OCI-LY1 (cell line): Measurements from ENCODE around the gene ACTN4.

ENCODE experiments used
- H2AFZ ChIP-seq: fragments of 200-600 bp; sonication (generic), shearing (Covaris generic); 2 replicates; pipeline ENCODE4 v1.6.0; 2014; ENCODE audit warnings: antibody characterized with exemption, mild to moderate bottlenecking, low read length
- H3F3A ChIP-seq: fragments of 200-600 bp; sonication (generic), shearing (Covaris generic); 2 replicates; pipeline ENCODE4 v1.6.0; 2014; ENCODE audit warnings: mild to moderate bottlenecking, antibody characterized with exemption, low read length, moderate library complexity; ENCODE audit not compliant: insufficient read depth
- H3K27ac ChIP-seq: fragments of 200-600 bp; sonication (generic); 2 replicates; pipeline ENCODE4 v1.5.1; 2014; ENCODE audit warnings: low read length, mixed run types, mild to moderate bottlenecking, low read depth; ENCODE audit not compliant: poor library complexity, severe bottlenecking
- H3K27me3 ChIP-seq: fragments of 200-600 bp; sonication (generic); 2 replicates; pipeline ENCODE4 v1.6.0; 2014; ENCODE audit warnings: antibody characterized with exemption, mild to moderate bottlenecking, low read length, moderate library complexity; ENCODE audit not compliant: insufficient read depth
- H3K36me3 ChIP-seq: fragments of 200-600 bp; sonication (generic); 2 replicates; pipeline ENCODE4 v1.6.1; 2014; ENCODE audit warnings: mild to moderate bottlenecking, antibody characterized with exemption, low read length, moderate library complexity, mixed read lengths; ENCODE audit not compliant: insufficient read depth
- H3K4me1 ChIP-seq: fragments of 200-600 bp; sonication (generic); 2 replicates; pipeline ENCODE4 v1.5.1; 2014; ENCODE audit warnings: mild to moderate bottlenecking, low read length, moderate library complexity; ENCODE audit not compliant: insufficient read depth, severe bottlenecking
- H3K4me2 ChIP-seq: fragments of 200-600 bp; sonication (generic), shearing (Covaris generic); 2 replicates; pipeline ENCODE4 v1.6.1; 2014; ENCODE audit warnings: low read length
- H3K4me3 ChIP-seq: fragments of 200-600 bp; sonication (generic); 2 replicates; pipeline ENCODE4 v1.5.1; 2014; ENCODE audit warnings: low read length, low read depth, mild to moderate bottlenecking, mixed read lengths; ENCODE audit not compliant: poor library complexity, severe bottlenecking
- H3K79me2 ChIP-seq: fragments of 200-600 bp; shearing (Covaris generic); 2 replicates; pipeline ENCODE4 v1.6.1; 2016; ENCODE audit warnings: mixed run types, low read length, mixed read lengths; ENCODE audit not compliant: insufficient read depth
- H3K9ac ChIP-seq: fragments of 200-600 bp; sonication (generic), shearing (Covaris generic); 2 replicates; pipeline ENCODE4 v1.6.1; 2014; ENCODE audit warnings: mild to moderate bottlenecking, low read length, mixed read lengths
- H3K9me2 ChIP-seq: fragments of 200-600 bp; sonication (generic), shearing (Covaris generic); 2 replicates; pipeline ENCODE4 v1.6.1; 2014; ENCODE audit warnings: low read depth, mild to moderate bottlenecking, low read length, mixed read lengths
- H3K9me3 ChIP-seq: fragments of 200-600 bp; shearing (Covaris generic); 2 replicates; pipeline ENCODE4 v1.6.1; 2014; ENCODE audit warnings: low read length, mixed read lengths
- H4K20me1 ChIP-seq: fragments of 200-600 bp; sonication (generic), shearing (Covaris generic); 2 replicates; pipeline ENCODE4 v1.6.0; 2016; ENCODE audit warnings: mild to moderate bottlenecking, low read length; ENCODE audit not compliant: insufficient read depth
- EZH2 ChIP-seq: fragments of 200-600 bp; sonication (generic), shearing (Covaris generic); IDR thresholded peaks from 2 replicates; pipeline ENCODE4 v1.8.0; 2017; ENCODE audit warnings: borderline replicate concordance, mixed run types, mild to moderate bottlenecking, antibody characterized with exemption, low read length, moderate library complexity, mixed read lengths
- TF ChIP-seq, protein P1 (sequence below): fragments of 200-600 bp; sonication (generic), shearing (Covaris generic); IDR thresholded peaks from 2 replicates; pipeline ENCODE4 v1.5.1; 2017; ENCODE audit warnings: mild to moderate bottlenecking, antibody characterized with exemption, low read length, moderate library complexity, mixed read lengths

Gene ACTN4

DNA sequence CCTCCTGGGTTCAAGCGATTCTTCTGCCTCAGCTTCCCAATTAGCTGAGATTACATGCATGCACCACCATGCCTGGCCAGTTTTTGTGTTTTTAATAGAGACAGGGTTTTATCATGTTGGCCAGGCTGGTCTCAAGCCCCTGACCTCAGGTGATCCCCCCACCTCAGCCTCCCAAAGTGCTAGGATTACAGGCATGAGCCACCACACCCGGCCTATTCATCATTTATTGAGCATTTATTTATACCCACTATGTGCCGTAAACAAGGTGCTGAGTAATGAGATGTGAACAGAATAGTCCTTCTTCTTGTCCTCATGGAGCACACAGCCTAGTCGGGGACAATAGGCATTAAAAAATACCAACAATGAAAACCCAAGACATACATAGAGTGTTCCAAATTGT, 25.6 kb downstream of the ACTN4 start:
- H3K9me3 ChIP-seq = no peaks in the 10 kb centered on the region
- no peaks in the 10 kb centered on the region for H3K9me2 ChIP-seq
- peaks cover 11% of the 10 kb centered on the region for H3K4me1 ChIP-seq
- peaks cover 35% of the 10 kb centered on the region for H3K79me2 ChIP-seq
- H3K36me3 ChIP-seq = peaks cover 9% of the 10 kb centered on the region
- no peaks in the 10 kb centered on the region for H3F3A ChIP-seq
- no peak overlapping the region for H3K27ac ChIP-seq
- no peaks in the 10 kb centered on the region for H4K20me1 ChIP-seq
- no peak overlapping the region for H3K4me3 ChIP-seq
- H3K9ac ChIP-seq = no peak overlapping the region
- H3K4me2 ChIP-seq = no peak overlapping the region
- no peaks in the 10 kb centered on the region for H3K27me3 ChIP-seq
- TF ChIP-seq, protein P1, sequence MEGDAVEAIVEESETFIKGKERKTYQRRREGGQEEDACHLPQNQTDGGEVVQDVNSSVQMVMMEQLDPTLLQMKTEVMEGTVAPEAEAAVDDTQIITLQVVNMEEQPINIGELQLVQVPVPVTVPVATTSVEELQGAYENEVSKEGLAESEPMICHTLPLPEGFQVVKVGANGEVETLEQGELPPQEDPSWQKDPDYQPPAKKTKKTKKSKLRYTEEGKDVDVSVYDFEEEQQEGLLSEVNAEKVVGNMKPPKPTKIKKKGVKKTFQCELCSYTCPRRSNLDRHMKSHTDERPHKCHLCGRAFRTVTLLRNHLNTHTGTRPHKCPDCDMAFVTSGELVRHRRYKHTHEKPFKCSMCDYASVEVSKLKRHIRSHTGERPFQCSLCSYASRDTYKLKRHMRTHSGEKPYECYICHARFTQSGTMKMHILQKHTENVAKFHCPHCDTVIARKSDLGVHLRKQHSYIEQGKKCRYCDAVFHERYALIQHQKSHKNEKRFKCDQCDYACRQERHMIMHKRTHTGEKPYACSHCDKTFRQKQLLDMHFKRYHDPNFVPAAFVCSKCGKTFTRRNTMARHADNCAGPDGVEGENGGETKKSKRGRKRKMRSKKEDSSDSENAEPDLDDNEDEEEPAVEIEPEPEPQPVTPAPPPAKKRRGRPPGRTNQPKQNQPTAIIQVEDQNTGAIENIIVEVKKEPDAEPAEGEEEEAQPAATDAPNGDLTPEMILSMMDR = no peak
- TF ChIP-seq EZH2 = no peak
- no peak overlapping the region for H2AFZ ChIP-seq

DNA sequence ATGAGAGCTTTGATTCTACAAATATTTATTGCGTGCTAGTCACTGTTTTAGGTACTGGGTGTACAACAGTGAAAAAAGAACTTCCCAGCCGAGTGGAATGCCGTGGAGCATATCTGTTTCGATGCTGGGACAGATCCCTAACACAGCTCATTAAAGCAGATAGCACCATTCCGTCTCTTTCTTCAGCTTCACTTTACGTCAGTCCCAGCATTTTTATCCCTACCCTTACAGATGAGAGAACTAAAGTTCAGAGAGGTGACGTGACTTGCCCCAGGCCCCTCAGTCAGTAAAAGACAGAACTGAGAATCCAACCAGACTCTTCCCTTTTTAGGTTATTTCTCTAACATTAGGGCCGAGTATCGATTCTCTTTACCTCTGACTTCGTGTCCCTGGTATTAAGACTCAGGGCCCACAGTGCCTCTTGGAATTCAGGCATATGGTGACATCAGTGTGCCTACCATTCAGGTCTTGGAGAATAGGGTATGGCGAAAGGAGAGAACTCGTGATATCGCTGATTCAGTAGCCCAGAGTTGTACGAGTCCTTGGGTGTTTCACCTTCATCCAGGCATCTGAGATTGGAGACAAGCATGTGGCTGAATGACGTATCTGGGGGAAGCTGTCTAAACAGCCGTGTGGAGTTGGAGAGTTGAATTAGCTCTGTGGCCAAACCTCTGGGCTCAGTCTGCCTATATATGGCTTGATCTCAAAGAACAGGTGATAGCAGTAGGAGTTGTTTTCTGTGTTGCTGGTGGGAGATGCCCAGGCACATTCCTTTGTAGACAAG, 27.1 kb downstream of the ACTN4 start:
- Histone ChIP-seq H3K9me2 (no peaks in the 10 kb centered on the region), H3K27ac (no peak overlapping the region), H3K36me3 (peaks cover 14% of the 10 kb centered on the region), H4K20me1 (no peaks in the 10 kb centered on the region), H3K9ac (no peak overlapping the region), H3K9me3 (no peaks in the 10 kb centered on the region), H3K4me3 (no peak overlapping the region), H3K27me3 (no peaks in the 10 kb centered on the region), H2AFZ (no peak overlapping the region), H3K79me2 (peaks cover 30% of the 10 kb centered on the region), H3K4me2 (no peak overlapping the region), H3K4me1 (peaks cover 2% of the 10 kb centered on the region), H3F3A (no peaks in the 10 kb centered on the region)
- no peak for TF ChIP-seq EZH2
- TF ChIP-seq, protein P1 = no peak

DNA sequence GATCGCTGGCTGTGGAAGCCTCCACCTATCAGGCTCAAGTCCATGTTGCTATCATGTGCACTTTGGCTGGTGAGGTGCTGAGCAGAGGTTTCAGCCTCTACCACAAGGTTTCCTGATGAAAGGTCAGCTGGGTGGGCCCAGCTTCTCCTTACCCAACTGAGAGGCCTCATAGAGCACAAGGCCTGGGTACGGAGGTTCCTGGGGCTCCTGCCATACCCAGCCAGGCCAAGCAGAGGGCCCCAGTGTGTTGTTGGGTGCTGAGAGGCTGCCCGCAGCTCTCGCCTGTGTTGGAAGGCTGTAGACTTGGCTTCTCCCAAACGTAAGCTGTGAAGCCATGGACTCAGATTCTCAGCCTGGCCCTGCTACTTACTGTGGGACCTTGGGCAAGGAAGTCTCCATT, 28.2 kb downstream of the ACTN4 start:
- Histone ChIP-seq H3K79me2 (peaks cover 27% of the 10 kb centered on the region), H3K36me3 (peaks cover 14% of the 10 kb centered on the region), H4K20me1 (no peaks in the 10 kb centered on the region), H3K4me1 (no peaks in the 10 kb centered on the region), H3K4me3 (no peak overlapping the region), H3K9ac (no peak overlapping the region), H3K9me3 (no peaks in the 10 kb centered on the region), H3K4me2 (no peak overlapping the region), H2AFZ (no peak overlapping the region), H3K9me2 (no peaks in the 10 kb centered on the region), H3F3A (no peaks in the 10 kb centered on the region), H3K27ac (no peak overlapping the region), H3K27me3 (no peaks in the 10 kb centered on the region)
- TF ChIP-seq, protein P1 = no peak
- TF ChIP-seq EZH2 = no peak
